H1 (cell line): Measurements from ENCODE around the gene DHTKD1.

ENCODE experiments used
- CTCF ChIP-seq, 3 experiments: IDR thresholded peaks; 1 replicate in 2 of 3; 2 replicates in 1 of 3; pipeline versions ENCODE4 v1.5.1 to v1.6.1; 2011; ENCODE audit warnings: low read length in 3 of 3, mild to moderate bottlenecking in 3 of 3, inconsistent platforms in 2 of 3, low read depth in 1 of 3, moderate library complexity in 1 of 3; ENCODE audit not compliant: insufficient read depth in 1 of 3; ENCODE audit errors: control extremely low read depth in 1 of 3
- POLR2A ChIP-seq, 2 experiments: IDR thresholded peaks; 1 replicate in 1 of 2; 2 replicates in 1 of 2; pipeline ENCODE4 v1.6.1; 2011; ENCODE audit warnings: low read depth in 2 of 2, low read length in 2 of 2, mild to moderate bottlenecking in 2 of 2; ENCODE audit errors: control extremely low read depth in 1 of 2
- RNF2 ChIP-seq: fragments of 200-900, 300-1000 bp; sonication (generic); IDR thresholded peaks from 2 replicates; pipeline ENCODE4 v1.7.1; 2016; ENCODE audit warnings: borderline replicate concordance, low read depth, mild to moderate bottlenecking, antibody characterized with exemption, low read length; ENCODE audit not compliant: poor library complexity, severe bottlenecking; ENCODE audit errors: missing control alignments

GRCh38 chr10:12098966-12099365, 30.2 kb downstream of the DHTKD1 start:
- TF ChIP-seq RNF2 (no peak), POLR2A (IDR thresholded peaks at IDR 0.05; ENCODE audit: control extremely low read depth in 1 of 2, low read depth in 2 of 2, low read length in 2 of 2) (no peak), CTCF (IDR thresholded peaks at IDR 0.05; ENCODE audit: control extremely low read depth in 1 of 3, insufficient read depth in 1 of 3, low read depth in 1 of 3, low read length in 3 of 3) (no peak)
